Fibroblast of gingiva (primary cell): ENCODE measurements around the gene DPEP1.
A peak's percentile ranks its signal among the peaks of the same experiment; 100 is the strongest.
"Not testable (repeated sequence)": the region's sequence is repeated elsewhere in the genome, so short reads cannot be mapped to it uniquely, and the experiment has no call there.

Experiments
- DNase-seq: peaks from one replicate; pipeline ENCODE4 v3.0.0-alpha.2; 2011; ENCODE audit warnings: low read depth

The DPEP1 gene

GRCh38 chr16:89619840-89620239 lies 6.4 kb downstream of the DPEP1 start:
- no peak for DNase-seq

- DNase-seq = no peak
These were observed 7.0 kb downstream of the DPEP1 start for GRCh38 chr16:89620406-89620841.

GRCh38 chr16:89621136-89621697 lies 7.8 kb downstream of the DPEP1 start:
- DNase-seq = no peak

GRCh38 chr16:89621698-89622409 lies 8.4 kb downstream of the DPEP1 start:
- DNase-seq = no peak

- peak; percentile 9 for DNase-seq
These were observed 10.2 kb downstream of the DPEP1 start for GRCh38 chr16:89623511-89624261.

GRCh38 chr16:89624777-89625761 lies 11.6 kb downstream of the DPEP1 start:
- DNase-seq = no peak

GRCh38 chr16:89629827-89630610 lies 16.6 kb downstream of the DPEP1 start:
- no peak for DNase-seq

- DNase-seq = peak; percentile 89
These were observed 19.7 kb downstream of the DPEP1 start for GRCh38 chr16:89633064-89633631.

- not testable (repeated sequence) for DNase-seq
These were observed 21.3 kb downstream of the DPEP1 start for GRCh38 chr16:89634463-89635385.

GRCh38 chr16:89636663-89637062 lies 23.2 kb downstream of the DPEP1 start:
- no peak for DNase-seq

GRCh38 chr16:89637379-89637778 lies 23.9 kb downstream of the DPEP1 start:
- no peak for DNase-seq

GRCh38 chr16:89638455-89638854 lies 25.0 kb downstream of the DPEP1 start:
- DNase-seq = no peak

GRCh38 chr16:89639385-89639784 lies 25.9 kb downstream of the DPEP1 start:
- no peak for DNase-seq

GRCh38 chr16:89641458-89642119 lies 28.1 kb downstream of the DPEP1 start:
- DNase-seq = no peak

GRCh38 chr16:89642574-89642973 lies 29.1 kb downstream of the DPEP1 start:
- DNase-seq = no peak

GRCh38 chr16:89643769-89644300 lies 30.4 kb downstream of the DPEP1 start:
- DNase-seq = no peak

GRCh38 chr16:89645122-89645521 lies 31.7 kb downstream of the DPEP1 start:
- DNase-seq = no peak

- no peak for DNase-seq
These were observed 32.8 kb downstream of the DPEP1 start for GRCh38 chr16:89646270-89646669.

GRCh38 chr16:89646906-89647305 lies 33.5 kb downstream of the DPEP1 start:
- no peak for DNase-seq
